ENCODE measurements around the gene TMEM270. TPM values are rescaled to one million over a fixed set of nuclear protein-coding genes. Genes with fewer than 3 reads are reported as not detected.

Gene TMEM270
- total and polyA plus RNA-seq, 2 of the 4 experiments (the other 2 are of a cell fraction): 0.17 TPM; not detected in 1

DNA sequence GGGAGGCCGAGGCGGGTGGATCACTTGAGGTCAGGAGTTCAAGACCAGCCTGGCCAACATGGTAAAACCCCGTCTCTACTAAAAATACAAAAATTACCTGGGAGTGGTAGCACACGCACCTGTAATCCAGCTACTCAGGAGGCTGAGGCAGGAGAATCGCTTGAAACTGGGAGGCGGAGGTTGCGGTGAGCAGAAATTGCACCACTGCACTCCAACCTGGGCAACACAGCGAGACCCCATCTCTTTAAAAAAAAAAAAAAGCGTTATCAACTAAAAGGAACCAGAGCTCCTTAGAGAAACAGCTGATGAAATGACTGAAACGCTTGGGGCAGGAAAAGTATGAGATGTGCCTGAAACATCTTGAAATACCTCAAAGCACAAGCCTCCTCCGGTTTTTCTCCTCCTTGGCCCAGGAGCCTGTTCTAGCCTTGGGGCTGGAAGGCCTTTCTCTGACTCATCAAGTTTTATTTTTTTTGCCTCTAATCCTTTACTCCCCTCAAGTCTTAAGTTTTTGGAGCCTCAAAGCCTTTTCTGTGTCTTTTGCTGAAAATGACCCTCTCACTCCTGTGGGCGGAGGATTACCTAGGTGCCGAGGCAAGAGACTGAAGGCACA, 16.0 kb upstream of the TMEM270 start:
- no peak overlapping the region for H2BK20ac ChIP-seq (ENCODE audit: low read depth, low read length)
- CTCF ChIA-PET: no interaction called here
- H3K9me3 ChIP-seq (ENCODE audit: control insufficient read depth, insufficient read depth, low read length): no peaks in the 10 kb centered on the region
- peaks cover 5 to 20% of the 10 kb centered on the region in 2 experiments for H3K79me1 ChIP-seq (ENCODE audit: low read depth in 1 of 2, low read length in 2 of 2)
- no peak overlapping the region for H4K5ac ChIP-seq (ENCODE audit: low read depth, low read length)
- ATAC-seq (ENCODE audit: low read depth) (no peak), DNase-seq (peak; percentile 75)
- peak overlapping the region; percentile 83 for H2AK5ac ChIP-seq (ENCODE audit: low read depth, low read length)
- BruUV-seq (replicated peaks): no TSS peak
- H2BK15ac ChIP-seq (ENCODE audit: low read depth, low read length): no peak overlapping the region; the same call in 2 of the 3 replicates
- peaks cover 7% of the 10 kb centered on the region for H3K4me1 ChIP-seq (ENCODE audit: control insufficient read depth, insufficient read depth, low read length)
- H3K18ac ChIP-seq (ENCODE audit: low read depth, low read length): no peak overlapping the region
- H4K91ac ChIP-seq (ENCODE audit: insufficient read depth, low read depth, low read length): no peak overlapping the region
- no peak overlapping the region for H2AK9ac ChIP-seq (replicated peaks; ENCODE audit: low read depth, low read length, poor library complexity)
- no peak overlapping the region for H3K4me2 ChIP-seq (ENCODE audit: low read depth, low read length)
- TF ChIP-seq CEBPB (IDR thresholded peaks at IDR 0.05; ENCODE audit: low read depth, low read length) (no peak), CHD1 (IDR thresholded peaks at IDR 0.05; ENCODE audit: low read depth, low read length) (no peak), FOS (IDR thresholded peaks at IDR 0.05; ENCODE audit: low read depth, low read length) (no peak), RCOR1 (IDR thresholded peaks at IDR 0.05; ENCODE audit: insufficient replicate concordance, low read length) (no peak), NFE2L2 (IDR thresholded peaks at IDR 0.05; ENCODE audit: low read depth, low read length) (no peak), RAD21 (IDR thresholded peaks at IDR 0.05; ENCODE audit: low read length) (no peak), POLR2A (IDR thresholded peaks at IDR 0.05; ENCODE audit: low read depth, low read length) (no peak), RFX5 (IDR thresholded peaks at IDR 0.05; ENCODE audit: low read depth, low read length) (no peak), BHLHE40 (IDR thresholded peaks at IDR 0.05; ENCODE audit: low read depth, low read length) (no peak), MXI1 (IDR thresholded peaks at IDR 0.05; ENCODE audit: borderline replicate concordance, low read depth, low read length) (no peak), MAZ (IDR thresholded peaks at IDR 0.05; ENCODE audit: borderline replicate concordance, low read depth, low read length) (no peak)
- TF ChIP-seq, protein P1, sequence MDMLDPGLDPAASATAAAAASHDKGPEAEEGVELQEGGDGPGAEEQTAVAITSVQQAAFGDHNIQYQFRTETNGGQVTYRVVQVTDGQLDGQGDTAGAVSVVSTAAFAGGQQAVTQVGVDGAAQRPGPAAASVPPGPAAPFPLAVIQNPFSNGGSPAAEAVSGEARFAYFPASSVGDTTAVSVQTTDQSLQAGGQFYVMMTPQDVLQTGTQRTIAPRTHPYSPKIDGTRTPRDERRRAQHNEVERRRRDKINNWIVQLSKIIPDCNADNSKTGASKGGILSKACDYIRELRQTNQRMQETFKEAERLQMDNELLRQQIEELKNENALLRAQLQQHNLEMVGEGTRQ (IDR thresholded peaks at IDR 0.05; ENCODE audit: low read depth, low read length): no peak
- TF ChIP-seq, protein P2, sequence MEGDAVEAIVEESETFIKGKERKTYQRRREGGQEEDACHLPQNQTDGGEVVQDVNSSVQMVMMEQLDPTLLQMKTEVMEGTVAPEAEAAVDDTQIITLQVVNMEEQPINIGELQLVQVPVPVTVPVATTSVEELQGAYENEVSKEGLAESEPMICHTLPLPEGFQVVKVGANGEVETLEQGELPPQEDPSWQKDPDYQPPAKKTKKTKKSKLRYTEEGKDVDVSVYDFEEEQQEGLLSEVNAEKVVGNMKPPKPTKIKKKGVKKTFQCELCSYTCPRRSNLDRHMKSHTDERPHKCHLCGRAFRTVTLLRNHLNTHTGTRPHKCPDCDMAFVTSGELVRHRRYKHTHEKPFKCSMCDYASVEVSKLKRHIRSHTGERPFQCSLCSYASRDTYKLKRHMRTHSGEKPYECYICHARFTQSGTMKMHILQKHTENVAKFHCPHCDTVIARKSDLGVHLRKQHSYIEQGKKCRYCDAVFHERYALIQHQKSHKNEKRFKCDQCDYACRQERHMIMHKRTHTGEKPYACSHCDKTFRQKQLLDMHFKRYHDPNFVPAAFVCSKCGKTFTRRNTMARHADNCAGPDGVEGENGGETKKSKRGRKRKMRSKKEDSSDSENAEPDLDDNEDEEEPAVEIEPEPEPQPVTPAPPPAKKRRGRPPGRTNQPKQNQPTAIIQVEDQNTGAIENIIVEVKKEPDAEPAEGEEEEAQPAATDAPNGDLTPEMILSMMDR (conservative IDR thresholded peaks at IDR 0.05; ENCODE audit: low read depth, low read length): no peak
- no peak overlapping the region for H3K56ac ChIP-seq (ENCODE audit: extremely low read depth, insufficient read depth, low read length)
- H4K20me1 ChIP-seq (ENCODE audit: insufficient read depth, low read length): no peaks in the 10 kb centered on the region
- in situ Hi-C loops (cut with MboI; ENCODE audit: low sequenced_read_pairs): no loop called here
- H3K9me1 ChIP-seq (ENCODE audit: insufficient read depth, low read length): peaks cover 7% of the 10 kb centered on the region; the same call in 1 of the 2 replicates
- H3K36me3 ChIP-seq (ENCODE audit: control insufficient read depth, insufficient read depth, low read length): no peaks in the 10 kb centered on the region; the same call in 1 of the 2 replicates
- peak overlapping the region; percentile 47; the same call in 1 of the 2 replicates for H2BK120ac ChIP-seq (ENCODE audit: low read depth, low read length)
- no peak overlapping the region for H3K4me3 ChIP-seq (ENCODE audit: insufficient read depth, low read depth, low read length)
- POLR2A ChIA-PET (ENCODE audit: unreplicated experiment): no interaction called here
- no peaks in the 10 kb centered on the region for H3K27me3 ChIP-seq (ENCODE audit: control insufficient read depth, insufficient read depth, low read length)
- no CpG with 5 or more reads among the region's 13 CpGs for WGBS, 2 experiments (ENCODE audit: extremely low coverage in 2 of 2, insufficient read length in 1 of 2)
- no peak overlapping the region for H3K23ac ChIP-seq (ENCODE audit: low read depth, low read length)
- 0 out of 2 replicates have a peak overlapping the region, but pooled peaks have one; percentile 14 for H3K14ac ChIP-seq (replicated peaks; ENCODE audit: low read depth, low read length)
- no peak overlapping the region for H2AFZ ChIP-seq (replicated peaks; ENCODE audit: low read length, poor library complexity)
- H3K4ac ChIP-seq (ENCODE audit: low read depth, low read length): peak overlapping the region; percentile 11; the same call in 1 of the 2 replicates
- intact Hi-C loops (cut with micrococcal nuclease): no loop called here
- no peak overlapping the region for H3K9ac ChIP-seq (ENCODE audit: low read depth, low read length)
- no peak overlapping the region; a peak in 1 of 4 replicates for H4K8ac ChIP-seq (ENCODE audit: low read depth in 2 of 2, low read length in 2 of 2)
- no peak overlapping the region for H2BK5ac ChIP-seq (ENCODE audit: low read depth, low read length, poor library complexity, severe bottlenecking)
- dilution Hi-C loops (cut with HindIII; ENCODE audit: low sequenced_read_pairs, unreplicated experiment): no loop called here
- H3K27ac ChIP-seq (ENCODE audit: insufficient read depth, low read length): no peak overlapping the region
